ENCODE measurements around the gene PCGF3.

DNA sequence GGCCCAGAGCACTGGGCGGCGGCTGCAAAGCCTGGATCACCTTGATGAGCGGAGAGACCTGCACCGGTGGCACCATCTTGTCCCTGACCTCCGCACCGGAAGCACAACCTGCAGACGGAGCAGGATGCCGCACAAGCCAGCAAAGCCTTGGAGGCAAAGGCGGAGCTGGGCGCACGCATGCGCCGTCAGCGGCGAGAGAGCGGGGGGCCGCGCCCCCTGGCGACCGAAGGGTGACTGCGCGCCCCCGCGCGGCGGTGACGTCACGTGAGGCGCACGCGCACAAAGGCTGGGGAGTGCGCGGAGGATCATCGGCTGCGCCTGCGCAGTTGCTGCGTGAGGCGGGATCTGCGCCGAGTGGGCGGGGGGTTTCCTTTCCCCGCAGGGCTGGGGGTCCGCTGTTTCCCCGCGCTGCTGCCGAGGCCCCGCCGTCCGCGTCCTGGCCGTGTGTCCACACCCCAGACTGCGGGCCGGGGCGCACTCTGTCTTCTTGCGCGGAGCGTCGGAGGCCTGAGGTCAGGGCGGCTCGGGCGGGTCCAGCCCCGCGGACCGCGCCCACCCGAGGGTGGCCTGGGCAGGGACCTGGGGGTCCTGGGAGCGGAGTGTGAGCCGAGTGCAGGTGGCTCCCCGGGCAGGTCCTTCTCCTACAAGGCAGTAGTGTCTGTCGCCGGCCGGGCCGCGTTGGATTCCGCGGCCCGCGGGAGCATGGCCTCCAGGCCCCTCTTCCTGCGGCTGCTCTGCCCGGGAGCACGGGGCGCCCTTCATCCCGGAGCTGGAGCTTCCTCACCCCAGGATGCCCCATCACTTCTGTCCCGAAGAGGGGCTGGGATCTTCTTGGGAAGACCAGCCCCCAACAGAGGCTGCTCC, 31.2 kb upstream of the PCGF3 start, which contains the start of the genes ATP5ME and MYL5:
- peak; percentile 80 for TF ChIP-seq SIN3B (IDR thresholded peaks at IDR 0.05; ENCODE audit: low read depth)
- TF ChIP-seq STAT5A (IDR thresholded peaks at IDR 0.05; ENCODE audit: borderline replicate concordance, low read length): no peak
- no peak for TF ChIP-seq MYNN (IDR thresholded peaks at IDR 0.05)
- no peak for TF ChIP-seq MYNN (CRISPR knock-in tag; IDR thresholded peaks at IDR 0.05)
- peak; percentile 92 to 100 (median 99) for TF ChIP-seq CTCF (IDR thresholded peaks at IDR 0.05 in 2 of 3, conservative IDR thresholded peaks at IDR 0.05 in 1 of 3; ENCODE audit: insufficient read depth in 2 of 3, low read depth in 1 of 3, low read length in 3 of 3)
- TF ChIP-seq, protein P1, sequence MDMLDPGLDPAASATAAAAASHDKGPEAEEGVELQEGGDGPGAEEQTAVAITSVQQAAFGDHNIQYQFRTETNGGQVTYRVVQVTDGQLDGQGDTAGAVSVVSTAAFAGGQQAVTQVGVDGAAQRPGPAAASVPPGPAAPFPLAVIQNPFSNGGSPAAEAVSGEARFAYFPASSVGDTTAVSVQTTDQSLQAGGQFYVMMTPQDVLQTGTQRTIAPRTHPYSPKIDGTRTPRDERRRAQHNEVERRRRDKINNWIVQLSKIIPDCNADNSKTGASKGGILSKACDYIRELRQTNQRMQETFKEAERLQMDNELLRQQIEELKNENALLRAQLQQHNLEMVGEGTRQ (CRISPR knock-in tag; IDR thresholded peaks at IDR 0.05): peak; percentile 84
- TF ChIP-seq BRD4 (IDR thresholded peaks at IDR 0.05): no peak
- no peak for TF ChIP-seq LARP7 (IDR thresholded peaks at IDR 0.05)
- TF ChIP-seq U2AF2 (optimal IDR thresholded peaks at IDR 0.05; ENCODE audit: low read depth, low read length): no peak
- no peak for TF ChIP-seq CHD4 (IDR thresholded peaks at IDR 0.05; ENCODE audit: insufficient read depth, insufficient replicate concordance, low read depth, low read length, poor library complexity, severe bottlenecking)
- TF ChIP-seq EP300 (IDR thresholded peaks at IDR 0.05; ENCODE audit: low read length): peak; percentile 18; the same call in 1 of the 2 replicates
- TF ChIP-seq ZBTB7A (IDR thresholded peaks at IDR 0.05; ENCODE audit: borderline replicate concordance, control insufficient read depth, low read depth, low read length): peak; percentile 86; the same call in 1 of the 2 replicates
- peak; percentile 76 for TF ChIP-seq POLR2A (conservative IDR thresholded peaks at IDR 0.05)

Data from K562 (cell line).